GM23338 (cell line): ENCODE measurements around the gene MAFB.

Experiments used
- EZH2phosphoT487 ChIP-seq: fragments of 200-600 bp; sonication (generic); IDR thresholded peaks from one replicate; pipeline ENCODE4 v1.8.1; 2018; ENCODE audit warnings: antibody characterized with exemption; ENCODE audit not compliant: unreplicated experiment
- TF ChIP-seq, protein P1 (sequence below), 2 experiments: fragments of 200-600 bp in 1 of 2; sonication (generic) in 1 of 2; conservative IDR thresholded peaks; 2 replicates each; pipeline versions ENCODE4 v1.5.1 to v1.6.1; 2016 to 2017; ENCODE audit warnings: antibody characterized with exemption in 2 of 2, low read depth in 2 of 2, mild to moderate bottlenecking in 2 of 2, moderate library complexity in 1 of 2

DNA sequence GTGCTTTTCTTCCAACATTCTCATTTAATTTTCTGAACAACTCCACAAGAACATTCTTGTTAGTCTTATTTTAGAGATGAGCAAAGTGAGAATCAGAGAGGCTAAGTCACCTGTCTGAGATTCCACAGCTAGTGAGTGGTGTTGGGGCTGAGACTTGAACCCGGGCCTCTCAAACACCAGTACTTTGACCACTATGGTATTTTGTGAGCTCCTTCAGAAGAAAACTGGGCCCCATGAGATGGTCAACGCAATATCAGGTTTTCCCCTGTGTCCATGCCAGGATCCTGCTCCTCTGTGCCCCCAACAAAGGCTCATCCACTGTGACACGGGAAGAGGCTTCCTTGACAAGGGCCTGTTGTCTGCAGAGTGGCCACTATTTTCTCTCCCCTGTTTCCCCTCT is 51.9 kb downstream of the MAFB start:
- TF ChIP-seq, protein P1, sequence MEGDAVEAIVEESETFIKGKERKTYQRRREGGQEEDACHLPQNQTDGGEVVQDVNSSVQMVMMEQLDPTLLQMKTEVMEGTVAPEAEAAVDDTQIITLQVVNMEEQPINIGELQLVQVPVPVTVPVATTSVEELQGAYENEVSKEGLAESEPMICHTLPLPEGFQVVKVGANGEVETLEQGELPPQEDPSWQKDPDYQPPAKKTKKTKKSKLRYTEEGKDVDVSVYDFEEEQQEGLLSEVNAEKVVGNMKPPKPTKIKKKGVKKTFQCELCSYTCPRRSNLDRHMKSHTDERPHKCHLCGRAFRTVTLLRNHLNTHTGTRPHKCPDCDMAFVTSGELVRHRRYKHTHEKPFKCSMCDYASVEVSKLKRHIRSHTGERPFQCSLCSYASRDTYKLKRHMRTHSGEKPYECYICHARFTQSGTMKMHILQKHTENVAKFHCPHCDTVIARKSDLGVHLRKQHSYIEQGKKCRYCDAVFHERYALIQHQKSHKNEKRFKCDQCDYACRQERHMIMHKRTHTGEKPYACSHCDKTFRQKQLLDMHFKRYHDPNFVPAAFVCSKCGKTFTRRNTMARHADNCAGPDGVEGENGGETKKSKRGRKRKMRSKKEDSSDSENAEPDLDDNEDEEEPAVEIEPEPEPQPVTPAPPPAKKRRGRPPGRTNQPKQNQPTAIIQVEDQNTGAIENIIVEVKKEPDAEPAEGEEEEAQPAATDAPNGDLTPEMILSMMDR (conservative IDR thresholded peaks at IDR 0.05; ENCODE audit: low read depth in 2 of 2), result no peak
- TF ChIP-seq EZH2phosphoT487, result no peak
